ENCODE data around the gene SARDH.
"Not testable (repeated sequence)": the region's sequence is repeated elsewhere in the genome, so short reads cannot be mapped to it uniquely, and the experiment has no call there.

Gene SARDH

DNA sequence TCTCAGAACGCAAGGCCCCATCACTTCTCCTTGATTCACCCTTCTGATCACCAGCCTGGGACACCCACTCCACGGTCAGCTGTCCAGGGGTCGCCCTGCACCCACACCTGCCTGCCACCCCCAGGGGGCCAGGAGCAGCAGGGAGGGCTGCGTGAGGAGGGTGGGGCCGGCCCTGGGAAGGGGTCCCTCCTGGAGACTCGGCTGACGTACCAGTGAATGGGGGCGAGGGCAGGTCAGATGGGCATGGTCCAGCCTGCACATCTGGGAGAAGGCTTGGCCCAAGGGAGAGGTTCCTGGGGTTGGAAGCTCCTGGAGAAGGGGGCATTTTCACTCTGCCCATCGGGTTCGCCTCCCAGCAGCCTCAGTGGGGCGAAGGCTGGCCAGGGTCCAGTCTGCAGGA is 21.8 kb upstream of the SARDH start:
- no peak for DNase-seq (ENCODE audit: extremely low read depth in 1 of 2, low read depth in 1 of 2)

DNA sequence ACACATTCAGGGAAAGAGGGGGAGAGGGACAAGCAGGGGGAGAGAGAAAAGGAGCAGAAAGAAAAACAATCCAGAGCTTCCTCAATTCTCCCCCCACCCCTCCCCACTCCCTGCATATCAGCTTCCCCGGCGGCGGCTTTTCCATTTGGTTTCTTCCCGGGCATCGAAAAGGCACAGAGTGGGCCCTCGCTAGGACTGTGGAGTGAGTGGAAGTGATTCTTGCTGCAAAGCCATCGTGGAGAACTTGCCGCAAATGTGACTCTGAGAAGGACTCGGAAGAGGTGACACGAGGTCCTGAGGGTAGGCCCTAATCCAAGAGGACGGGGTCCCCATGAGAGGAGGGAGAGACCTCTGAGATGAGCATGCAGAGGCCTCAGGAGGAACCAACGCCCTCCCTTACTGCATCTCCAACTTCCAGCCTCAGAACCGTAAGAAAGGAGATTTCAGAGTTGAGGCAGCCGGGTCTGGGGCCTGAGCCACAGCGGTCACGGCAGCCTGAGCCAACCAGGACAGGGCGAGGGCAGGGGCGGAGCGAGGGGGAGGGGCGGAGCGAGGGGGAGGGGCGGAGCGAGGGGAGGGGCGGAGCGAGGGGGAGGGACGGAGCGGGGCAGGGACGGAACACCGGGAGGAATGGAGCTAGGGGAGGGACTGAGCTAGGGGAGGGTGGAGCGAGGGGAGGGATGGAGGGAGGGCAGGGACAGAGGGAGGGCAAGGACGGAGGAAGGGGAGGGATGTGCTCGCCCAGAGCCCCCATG is 21.2 kb upstream of the SARDH start:
- DNase-seq (ENCODE audit: extremely low read depth in 1 of 2, low read depth in 1 of 2): no peak

DNA sequence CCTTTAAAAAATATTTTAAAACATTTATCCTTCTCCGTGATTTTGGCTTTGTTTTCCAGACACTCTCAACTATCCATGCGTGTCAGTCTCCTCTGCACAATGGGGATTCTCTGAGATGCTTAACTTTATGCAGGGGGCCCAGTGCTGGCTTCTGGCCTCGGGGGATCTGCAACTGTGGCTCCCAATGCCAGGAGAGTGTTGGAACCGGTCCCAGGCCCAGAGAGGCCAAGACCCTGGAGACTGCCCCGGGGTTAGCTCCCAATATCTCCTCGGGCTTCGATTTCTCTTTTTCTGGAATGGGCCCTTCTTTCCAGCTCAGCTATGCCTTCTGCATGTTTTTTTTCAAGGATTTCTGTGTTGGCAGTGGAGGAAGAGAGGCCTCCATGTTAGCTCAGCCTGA is 20.1 kb upstream of the SARDH start:
- DNase-seq (ENCODE audit: extremely low read depth in 1 of 2, low read depth in 1 of 2): no peak

DNA sequence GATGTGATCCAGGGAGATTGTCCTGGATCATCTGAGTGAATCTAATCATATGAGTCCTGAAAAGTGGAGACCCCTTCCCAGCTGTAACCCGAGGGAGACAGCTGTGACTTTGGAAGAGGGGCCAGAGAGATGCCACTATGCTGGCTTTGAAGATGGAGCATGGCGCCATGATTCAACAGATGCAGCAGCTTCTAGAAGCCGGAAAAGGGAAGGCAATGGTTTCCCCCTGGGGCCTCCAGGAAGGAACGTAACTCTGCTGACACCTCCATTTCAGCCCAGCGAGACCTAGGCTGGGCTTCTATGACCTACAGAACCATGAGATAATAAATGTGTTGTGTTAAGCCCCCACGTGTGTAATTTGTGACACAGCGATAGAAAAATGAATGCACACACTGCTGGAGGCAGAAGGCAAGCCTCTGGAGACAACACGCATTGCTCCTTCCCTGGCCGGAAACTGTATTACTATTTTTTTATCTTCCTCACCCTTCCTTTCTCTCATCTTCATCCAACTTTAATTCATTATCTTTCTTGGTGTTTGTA is 16.6 kb upstream of the SARDH start:
- DNase-seq (ENCODE audit: extremely low read depth in 1 of 2, low read depth in 1 of 2): no peak

DNA sequence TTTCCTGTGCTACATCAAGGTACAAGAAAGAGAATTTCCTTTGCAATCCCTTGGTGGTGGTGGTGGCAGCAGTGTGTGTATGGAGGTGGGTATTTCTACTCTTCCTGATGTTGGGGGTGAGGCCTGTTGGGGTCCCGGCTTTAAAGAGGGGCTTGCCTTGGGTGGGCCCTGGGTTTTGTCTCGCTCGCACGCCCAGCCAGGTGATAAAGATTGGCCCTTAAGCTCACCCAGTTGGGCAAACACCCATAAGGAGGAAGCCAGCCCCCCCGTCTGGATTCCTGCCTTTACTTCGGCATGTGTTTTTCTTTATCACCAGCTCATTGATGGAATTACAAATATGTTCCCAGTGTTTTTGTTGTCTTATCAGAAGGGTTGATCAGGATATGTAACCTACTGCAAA is 16.0 kb upstream of the SARDH start:
- DNase-seq (ENCODE audit: extremely low read depth in 1 of 2, low read depth in 1 of 2): no peak

DNA sequence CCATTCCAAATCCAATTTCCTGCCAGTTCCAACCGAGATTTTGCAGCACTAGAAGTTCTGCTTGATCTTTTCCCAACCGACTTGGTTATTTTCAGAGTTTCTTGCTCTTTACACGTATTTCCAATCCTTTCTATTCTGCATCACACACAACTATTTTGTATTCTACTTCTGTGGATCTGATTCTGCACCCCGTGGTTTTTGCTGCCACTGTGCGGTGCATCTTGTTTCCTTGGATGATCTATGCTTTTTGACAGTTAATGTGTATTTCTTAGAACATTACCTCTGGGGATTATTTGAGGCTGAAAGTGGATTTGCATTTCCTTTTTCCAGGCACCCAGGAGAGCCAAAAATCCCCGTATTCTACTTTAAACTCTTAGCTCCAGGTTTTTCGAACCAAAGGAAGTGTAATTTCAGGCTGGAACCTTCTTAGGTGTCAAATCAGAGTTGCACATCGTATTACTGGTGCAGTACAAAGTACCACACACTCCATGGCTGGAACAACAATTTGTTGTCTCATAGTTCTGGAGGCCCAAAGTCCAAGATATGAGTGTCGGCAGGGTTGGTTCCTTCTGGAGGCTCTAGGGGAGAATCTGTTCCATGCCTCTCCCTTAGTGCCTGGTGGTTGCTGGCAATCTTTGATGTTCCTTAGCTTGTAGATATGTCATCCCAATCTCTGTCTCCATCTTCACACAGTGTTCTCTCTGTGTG is 14.7 kb upstream of the SARDH start:
- DNase-seq (ENCODE audit: extremely low read depth in 1 of 2, low read depth in 1 of 2): no peak

DNA sequence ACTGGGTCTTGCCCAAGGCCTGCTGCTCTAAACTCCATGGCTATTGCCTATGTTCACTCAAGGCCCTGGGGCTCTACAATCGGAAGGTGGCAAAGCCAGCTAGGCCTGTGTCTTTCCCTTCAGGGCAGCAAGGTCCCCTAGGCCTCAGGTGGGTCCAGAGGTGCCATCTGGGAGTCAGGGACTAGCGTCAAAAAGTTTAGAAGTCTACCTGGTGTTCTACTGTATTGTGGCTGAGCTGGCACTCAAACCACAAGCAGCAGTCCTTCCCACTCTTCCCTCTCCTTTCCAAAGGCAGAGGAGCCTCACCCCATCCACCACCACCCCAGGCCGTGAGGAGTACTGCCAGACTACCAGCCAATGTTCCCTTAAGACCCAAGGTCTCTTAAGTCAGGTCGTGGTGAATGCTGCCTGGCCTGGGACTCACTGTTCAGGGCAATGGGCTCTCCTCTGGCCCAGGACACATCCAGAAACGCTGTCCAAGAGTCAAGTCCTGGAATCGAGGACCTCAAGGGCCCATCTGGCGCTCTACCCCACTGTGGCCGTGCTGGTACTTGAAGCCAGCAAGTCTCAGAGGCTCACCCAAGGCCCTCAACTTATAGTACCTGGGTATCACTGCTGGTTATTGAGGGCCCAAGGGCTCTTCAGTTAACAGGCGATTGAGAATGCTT is 13.0 kb upstream of the SARDH start:
- no peak for DNase-seq (ENCODE audit: extremely low read depth in 1 of 2, low read depth in 1 of 2)

DNA sequence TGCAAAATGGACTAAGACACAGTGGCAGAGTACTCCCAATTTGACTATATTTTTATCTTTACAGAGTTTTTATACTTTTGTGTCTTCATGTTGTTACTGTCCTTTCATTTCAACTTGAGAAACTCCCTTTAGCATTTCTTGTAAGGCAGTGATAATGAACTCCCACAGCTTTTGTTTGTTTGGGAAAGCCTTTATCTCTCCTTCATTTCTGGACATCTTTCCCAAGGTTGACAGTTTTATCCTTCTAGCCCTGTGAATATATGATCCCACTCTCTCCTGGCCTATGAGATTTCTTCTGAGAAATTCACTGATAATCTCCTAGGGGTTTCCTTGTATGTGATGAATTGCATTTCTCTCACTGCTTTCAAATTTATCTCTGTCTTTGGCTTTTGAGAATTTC is 9.2 kb upstream of the SARDH start:
- no peak for DNase-seq (ENCODE audit: extremely low read depth in 1 of 2, low read depth in 1 of 2)

DNA sequence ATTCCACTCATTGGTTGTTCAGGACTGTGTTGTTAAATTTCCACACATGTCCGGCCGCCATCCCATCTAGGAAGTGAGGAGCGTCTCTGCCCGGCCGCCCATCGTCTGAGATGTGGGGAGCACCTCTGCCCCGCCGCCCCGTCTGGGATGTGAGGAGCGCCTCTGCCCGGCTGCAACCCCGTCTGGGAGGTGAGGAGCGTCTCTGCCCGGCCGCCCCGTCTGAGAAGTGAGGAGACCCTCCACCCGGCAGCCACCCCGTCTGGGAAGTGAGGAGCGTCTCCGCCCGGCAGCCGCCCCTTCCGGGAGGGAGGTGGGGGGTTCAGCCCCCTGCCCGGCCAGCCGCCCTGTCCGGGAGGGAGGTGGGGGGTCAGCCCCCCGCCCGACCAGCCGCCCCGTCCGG is 6.4 kb upstream of the SARDH start:
- not testable (repeated sequence) for DNase-seq (ENCODE audit: extremely low read depth in 1 of 2, low read depth in 1 of 2)

DNA sequence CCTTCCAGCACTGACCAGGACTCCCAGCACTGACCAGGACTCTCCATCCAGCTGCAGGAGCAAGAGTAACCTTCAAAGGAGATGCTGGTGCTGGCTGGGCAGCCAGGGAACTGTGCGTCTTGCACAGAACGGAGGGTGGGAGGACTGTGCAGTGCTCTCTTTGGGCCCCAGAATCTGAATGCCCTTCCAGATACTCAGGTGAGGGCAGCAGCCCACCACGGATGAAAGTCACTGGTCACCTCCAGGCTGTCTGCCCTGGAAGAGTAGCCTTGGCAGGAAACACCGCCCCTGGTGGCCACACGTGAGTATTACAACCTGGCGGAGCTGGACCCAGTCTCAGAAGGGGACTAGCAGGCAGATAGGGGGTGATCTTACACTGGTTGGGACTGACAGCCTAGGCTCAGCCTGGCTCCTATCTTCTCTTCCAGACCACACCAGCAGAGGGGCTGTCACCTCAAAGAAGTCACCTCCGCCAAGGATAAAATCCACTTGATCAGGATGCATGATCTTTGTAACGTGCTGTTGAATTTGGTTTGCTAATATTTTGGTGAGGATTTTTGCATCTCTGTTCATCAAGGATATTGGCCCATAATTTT is 4.8 kb upstream of the SARDH start:
- DNase-seq (ENCODE audit: extremely low read depth in 1 of 2, low read depth in 1 of 2): peak; percentile 15 to 58

DNA sequence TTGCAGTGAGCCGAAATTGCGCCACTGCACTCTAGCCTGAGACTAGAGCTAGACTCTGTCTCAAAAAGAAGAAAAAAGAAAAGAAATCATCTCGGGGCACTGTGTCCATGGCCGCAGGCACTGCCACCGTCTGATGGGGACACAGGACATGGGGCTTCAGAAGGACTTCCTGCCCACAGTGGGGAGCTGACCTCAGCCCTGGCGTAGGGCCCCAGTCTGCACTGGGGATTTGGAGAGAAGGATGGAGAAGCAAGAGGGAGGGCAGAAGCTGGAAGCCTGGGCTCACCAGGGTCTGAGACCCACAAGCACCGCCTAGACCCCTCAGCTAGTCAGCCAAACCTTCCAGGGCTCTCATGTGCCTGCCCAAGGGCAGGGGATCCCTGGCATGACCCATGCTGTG is 4.1 kb upstream of the SARDH start:
- DNase-seq (ENCODE audit: extremely low read depth in 1 of 2, low read depth in 1 of 2): no peak

DNA sequence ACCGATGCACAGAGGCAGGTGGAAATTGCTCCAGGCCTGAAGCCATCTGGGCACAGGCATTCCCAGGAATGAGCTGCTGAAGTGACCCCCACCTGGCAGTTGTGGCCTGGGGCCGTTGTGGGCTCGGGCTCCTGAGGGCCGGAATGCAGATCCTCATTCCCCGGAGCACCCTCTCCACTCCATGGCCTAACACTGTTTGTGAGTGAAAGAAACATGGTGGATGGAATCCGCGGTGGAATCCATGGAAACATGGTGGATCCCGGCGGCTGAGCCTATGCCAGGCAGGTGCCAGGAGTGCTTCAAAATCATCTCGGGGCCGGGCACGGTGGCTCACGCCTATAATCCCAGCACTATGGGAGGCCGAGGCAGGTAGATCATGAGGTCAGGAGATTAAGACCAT is 3.6 kb upstream of the SARDH start:
- DNase-seq (ENCODE audit: extremely low read depth in 1 of 2, low read depth in 1 of 2): no peak

DNA sequence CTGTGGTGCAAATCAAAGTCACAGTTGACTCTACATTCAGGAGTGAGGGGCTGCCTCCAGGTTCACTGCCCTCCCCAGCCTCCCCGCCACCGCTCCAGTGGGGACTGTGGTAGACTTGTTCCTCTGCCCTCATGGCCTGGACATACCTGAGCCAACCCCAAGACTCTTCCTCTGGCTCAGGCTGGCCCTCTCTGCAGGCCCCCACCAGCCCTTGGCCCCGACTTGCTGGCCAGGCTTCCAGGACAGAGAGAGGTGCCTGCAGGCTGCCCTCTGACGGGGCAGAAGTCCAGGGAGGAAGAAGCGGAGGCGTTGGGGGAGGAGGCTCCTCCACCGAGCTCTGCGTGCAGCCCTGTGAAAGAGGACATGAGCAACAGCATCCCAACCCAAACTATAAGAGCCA is 2.8 kb upstream of the SARDH start:
- DNase-seq (ENCODE audit: extremely low read depth in 1 of 2, low read depth in 1 of 2): no peak

DNA sequence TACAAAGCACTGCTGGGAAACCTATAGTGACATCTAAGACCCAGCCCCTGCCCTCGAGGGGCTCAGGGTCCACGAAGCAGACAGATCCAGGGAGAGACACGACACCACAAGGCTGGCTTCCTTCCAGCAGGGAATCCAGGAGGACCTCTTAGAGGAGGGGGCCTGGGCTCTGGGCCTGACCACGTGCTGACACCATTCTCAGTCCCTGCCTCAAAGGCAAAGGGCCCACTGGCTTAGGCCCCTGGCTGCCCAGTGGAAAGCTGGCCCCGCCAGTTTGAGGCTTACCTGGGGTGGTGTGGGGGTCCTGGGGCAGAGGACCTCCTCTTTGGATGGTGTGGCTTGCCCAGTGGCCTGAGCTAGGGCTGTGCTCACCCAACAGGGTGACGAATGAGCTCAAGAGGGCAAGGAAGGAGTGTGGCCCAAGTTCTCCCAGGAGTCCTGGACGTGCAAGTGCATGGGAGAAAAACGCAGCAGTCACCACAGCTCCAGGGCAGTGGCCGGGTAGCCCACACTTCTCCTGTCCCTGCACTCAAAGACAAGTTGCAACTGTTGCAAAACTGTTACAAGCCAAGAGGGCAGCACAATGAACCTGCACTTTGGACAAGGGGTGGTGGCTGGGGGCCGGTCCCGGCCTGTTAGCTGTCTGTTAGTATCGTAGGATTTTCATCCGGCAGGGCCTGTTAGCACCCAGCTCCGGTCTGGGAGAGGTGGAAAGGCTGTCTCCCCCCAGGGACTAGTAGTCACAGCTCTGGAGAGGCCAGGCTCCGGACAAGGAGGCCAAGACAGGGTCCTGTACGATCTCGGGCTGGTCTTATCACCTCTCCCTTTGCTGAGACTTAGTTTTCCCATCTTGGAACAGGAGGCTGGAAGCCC is 1.5 kb upstream of the SARDH start:
- DNase-seq (ENCODE audit: extremely low read depth in 1 of 2, low read depth in 1 of 2): no peak

DNA sequence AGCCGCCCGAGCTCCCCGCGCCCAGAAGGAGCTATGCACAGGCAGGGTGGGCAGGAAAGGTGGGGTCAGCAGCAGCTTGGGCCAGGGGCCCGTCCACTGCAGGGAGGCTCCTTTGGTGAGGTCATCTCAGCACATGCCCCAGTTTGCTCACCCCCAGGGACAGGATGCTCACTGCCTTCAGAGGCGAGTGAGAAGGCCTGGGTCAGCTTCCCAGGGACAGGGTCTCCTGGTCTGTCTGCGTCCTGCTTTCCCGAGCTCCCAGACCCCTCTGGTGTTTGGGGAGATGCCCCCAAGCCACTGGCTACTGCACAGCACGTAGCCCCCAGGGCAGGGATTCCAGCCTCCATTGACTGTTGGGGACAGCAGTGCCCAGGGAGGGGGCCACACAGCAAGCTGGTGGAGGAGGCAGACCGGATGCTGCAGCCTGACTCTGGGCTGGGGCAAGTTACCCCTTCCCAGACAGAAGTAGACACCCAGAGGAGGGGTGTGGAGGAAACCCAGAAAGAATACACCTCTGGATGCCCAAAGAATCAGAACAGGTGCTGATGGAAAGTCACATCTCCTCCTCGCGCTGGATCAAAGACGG is 581 bp upstream of the SARDH start:
- no peak for DNase-seq (ENCODE audit: extremely low read depth in 1 of 2, low read depth in 1 of 2)

DNA sequence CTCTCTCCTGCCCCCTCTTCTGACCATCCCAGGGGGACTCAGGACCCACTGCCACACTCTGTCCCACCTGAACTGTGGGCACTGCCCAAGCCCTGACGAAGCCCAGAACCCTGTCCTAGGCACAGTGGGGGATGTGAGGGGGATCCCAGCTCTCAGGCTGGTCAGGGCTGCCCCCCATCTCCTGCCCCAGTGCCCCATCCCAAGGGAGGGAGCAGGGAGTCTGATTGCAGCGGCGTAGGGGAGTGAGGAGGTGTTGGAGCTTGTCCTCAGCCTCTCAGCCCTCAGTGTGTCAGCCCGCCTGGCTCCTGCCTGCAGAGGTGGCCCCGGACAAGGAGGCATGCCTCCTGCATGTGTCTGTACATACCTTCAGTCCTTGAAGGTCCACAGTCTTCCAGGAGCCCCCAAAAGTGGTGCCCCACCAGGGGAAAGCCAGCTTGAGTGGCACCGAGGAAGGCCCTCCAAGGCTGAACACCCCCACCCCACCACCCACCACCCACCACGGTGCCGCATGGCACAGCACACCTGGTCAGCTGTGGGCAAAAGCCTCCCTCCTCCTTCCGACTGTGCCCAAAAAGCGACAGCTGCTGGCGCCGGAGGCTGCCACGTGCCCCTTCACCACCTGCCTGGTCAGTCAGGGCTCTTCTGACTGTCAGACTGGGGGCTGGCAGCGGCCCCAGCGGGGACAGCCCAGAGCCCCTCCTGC is 930 bp downstream of the SARDH start:
- DNase-seq (ENCODE audit: extremely low read depth in 1 of 2, low read depth in 1 of 2): no peak

DNA sequence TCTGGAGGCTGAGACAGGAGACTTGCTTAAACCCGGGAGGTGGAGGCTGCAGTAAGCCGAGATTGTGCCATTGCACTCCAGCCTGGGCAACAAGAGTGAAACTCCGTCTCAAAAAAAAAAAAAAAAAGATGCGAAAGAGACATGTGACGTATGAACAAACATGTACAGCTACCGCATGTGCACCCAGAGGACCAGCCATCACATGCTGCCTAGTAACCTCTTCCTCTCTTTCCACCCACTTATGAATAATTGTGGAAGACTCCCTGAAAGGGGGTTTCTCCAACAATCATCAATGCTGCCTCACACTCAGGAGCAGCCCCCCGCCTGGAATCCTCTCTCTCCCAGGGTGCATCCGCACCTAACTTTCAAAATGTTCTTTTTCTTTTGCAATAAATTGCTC is 2.2 kb downstream of the SARDH start:
- DNase-seq (ENCODE audit: extremely low read depth in 1 of 2, low read depth in 1 of 2): no peak

DNA sequence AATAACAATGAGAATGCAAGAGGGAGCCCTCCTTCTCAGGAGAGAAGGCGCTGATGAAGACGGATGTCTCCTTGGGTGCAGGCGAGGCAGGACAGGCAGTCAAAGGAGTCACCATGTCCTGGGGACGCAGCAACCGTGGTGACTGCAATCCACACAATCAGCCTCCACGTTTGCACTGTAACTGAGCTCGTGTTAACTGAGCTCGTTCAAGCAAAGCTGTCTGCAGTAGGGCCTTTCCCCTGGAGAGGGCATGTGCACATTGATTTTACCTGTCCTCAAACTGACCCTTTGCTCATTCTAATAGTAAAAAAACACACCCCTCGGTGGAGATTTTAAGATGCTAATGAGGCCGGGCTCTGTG is 2.8 kb downstream of the SARDH start:
- DNase-seq (ENCODE audit: extremely low read depth in 1 of 2, low read depth in 1 of 2): no peak

DNA sequence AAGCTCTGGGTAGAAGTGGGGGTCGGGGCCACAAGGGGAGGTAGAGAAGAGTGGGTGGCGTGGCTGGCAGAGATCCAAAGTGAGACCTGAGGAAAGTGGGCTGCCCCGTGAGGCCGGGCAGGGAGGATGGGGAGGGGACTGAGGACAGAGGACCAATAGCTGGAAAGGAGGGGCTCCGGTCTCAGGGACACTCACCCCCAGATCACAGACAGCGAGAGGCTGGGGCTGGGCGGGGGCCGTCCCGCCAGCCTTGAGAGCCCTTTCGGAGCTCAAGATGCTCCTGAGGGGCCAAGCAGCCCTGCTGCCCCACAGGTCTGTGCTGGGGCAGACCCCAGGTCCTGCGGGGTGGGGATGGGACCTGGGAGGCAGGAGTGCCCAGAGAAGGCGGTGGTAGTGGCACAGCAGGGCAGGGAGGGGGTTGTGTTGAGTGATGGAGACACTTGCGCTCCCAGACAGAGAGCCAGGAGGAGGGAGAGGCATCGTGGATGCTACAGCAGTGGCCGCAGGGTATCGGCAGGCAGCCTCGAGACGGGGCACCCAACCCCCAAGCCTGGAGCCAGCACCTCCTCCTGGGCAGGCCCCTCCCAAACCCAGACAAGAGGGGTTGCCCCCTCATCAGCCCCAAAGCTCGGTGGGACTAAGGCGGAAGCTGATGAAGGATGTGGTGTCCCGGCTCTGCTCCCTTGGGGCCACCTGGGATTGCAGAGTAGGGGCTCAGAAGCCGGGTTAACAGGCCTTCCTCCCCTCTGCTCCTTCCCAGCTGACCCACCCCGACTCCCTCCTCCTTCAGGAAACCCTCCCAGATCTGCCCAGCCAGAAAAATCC is 3.4 kb downstream of the SARDH start:
- DNase-seq (ENCODE audit: extremely low read depth in 1 of 2, low read depth in 1 of 2): no peak

All from activated CD8-positive, alpha-beta memory T cell treated with anti-CD3 and anti-CD28 coated beads for 1 hour (primary cell).